ENCODE results near the gene ZCCHC14.

GRCh38 chr16:87540072-87540896 is 47.5 kb upstream of the ZCCHC14 start:
- no peak for TF ChIP-seq CTCF (IDR thresholded peaks at IDR 0.05)
- no peak for TF ChIP-seq POLR2A (IDR thresholded peaks at IDR 0.05)

Data from upper lobe of left lung (tissue), 4 donors.